LoVo (cell line): ENCODE results near the gene NDUFC2.
A peak's percentile ranks its signal among the peaks of the same experiment; 100 is the strongest.

Experiments used
- DNase-seq: peaks from one replicate; pipeline ENCODE4 v3.0.0-alpha.2; 2016; ENCODE audit warnings: low spot score

Gene NDUFC2

GRCh38 chr11:78030429-78031325 is 49.0 kb downstream of the NDUFC2 start:
- peak; percentile 48 for DNase-seq

GRCh38 chr11:78028423-78028822 is 51.2 kb downstream of the NDUFC2 start:
- DNase-seq, result peak; percentile 28

DNA sequence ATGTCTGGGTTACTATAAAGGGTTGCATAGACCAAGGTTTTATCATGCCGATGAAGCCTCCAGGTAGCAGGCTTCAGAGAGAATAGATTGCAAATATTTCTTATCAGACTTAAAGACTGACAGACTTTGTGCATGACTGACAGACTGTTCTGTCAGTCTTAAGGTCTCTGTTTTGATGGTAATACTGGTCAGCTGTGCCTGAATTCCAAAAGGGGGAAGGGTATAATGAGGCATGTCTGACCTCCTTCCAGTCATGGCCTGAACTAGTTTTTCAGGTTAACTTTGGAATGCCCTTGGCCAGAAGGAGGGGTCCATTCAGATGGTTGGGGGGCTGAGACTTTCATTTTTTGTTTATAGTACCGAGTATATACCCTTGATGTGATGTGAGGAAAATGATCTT is 51.9 kb downstream of the NDUFC2 start:
- no peak for DNase-seq

GRCh38 chr11:78025378-78025777 is 54.3 kb downstream of the NDUFC2 start:
- DNase-seq, result no peak

DNA sequence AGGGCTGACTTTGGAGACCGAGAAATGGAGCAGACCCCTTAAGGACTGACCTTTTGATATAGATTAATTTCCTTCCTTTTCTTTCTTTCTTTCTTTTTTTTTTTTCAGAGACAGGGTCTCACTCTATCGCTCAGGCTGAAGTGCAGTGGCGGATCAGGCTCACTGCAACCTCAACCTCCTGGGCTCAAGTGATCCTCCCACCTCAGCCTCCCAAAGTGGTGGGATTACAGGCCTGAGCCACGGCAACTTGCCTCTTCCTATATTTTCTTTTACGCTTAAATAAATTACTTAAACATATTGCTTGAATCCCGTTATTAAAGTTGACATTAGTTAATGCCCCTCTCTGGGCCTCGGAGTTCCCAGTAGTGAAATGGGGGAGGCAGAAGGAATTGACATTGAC is 56.2 kb downstream of the NDUFC2 start:
- no peak for DNase-seq

DNA sequence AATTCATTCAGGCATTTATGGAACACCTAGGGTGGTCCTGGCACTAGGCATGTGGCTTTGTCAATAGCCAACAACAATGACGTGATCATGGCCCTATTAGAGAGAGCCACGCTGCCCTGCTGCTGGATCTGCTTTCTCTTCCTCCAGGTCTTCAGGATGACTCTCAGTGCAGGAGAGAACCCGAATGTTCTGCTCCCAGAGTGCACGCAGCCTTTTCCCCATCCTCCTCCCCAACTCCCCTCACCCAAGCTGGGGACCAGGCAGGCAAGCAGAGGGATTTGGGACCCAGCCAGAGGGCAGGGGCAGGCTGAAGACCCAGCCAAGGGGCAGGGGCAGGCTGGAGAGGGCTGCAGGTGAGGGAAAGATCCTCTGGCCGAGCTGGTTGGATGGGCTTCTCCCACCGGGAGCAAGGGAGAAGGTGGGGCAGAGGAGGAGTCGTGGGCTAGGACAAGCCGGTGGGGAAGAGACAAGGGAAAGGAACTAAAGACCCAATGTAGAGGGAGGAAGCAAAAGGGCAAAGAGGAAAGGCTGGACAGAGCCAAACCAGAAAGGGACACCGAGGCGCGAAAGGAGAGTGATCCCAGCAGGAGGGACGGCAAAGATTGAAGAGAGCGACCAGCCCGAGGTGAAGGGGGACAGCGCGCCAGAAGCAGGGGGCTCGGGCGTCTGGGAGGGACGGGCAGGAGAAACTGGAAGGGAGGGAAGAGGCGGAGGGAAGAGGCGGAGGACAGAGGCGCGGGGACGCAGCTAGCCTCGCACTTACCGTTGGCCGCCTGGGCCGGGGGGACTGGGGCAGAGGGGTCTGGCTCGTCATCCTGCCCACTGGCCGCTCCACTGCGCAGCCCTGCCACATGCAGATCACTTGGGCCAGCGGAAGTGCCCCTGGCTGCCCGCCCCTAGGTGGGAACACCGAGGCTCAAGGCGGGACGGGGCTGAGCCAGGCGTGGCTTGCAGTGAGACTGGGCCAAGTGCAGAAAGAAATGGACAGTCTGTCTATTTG is 57.0 kb downstream of the NDUFC2 start, which contains the start of gene KCTD14:
KCTD14 (minus strand) TSS at position 880 of the 1,000 bp plus-strand sequence; CDS start at position 853, 27 bp downstream.
- peak; percentile 66 for DNase-seq

- no peak for DNase-seq
Observed at GRCh38 chr11:78021611-78022010, 58.1 kb downstream of the NDUFC2 start.

- DNase-seq, result no peak
Observed at GRCh38 chr11:78020246-78020645, 59.4 kb downstream of the NDUFC2 start.

GRCh38 chr11:78019808-78020207 is 59.9 kb downstream of the NDUFC2 start:
- peak; percentile 4 for DNase-seq
